Activated CD4-positive, CD25-positive, alpha-beta regulatory T cell treated with anti-CD3 and anti-CD28 coated beads, Interleukin-2, amount 50 U/mL, for 72 hours (primary cell): ENCODE data around the gene RUSF1.
"Not testable (repeated sequence)": the region's sequence is repeated elsewhere in the genome, so short reads cannot be mapped to it uniquely, and the experiment has no call there.

Experiments
- DNase-seq: peaks from one replicate; pipeline ENCODE4 v3.0.0; 2021

The RUSF1 gene

GRCh38 chr16:31507929-31508705 is at the start of gene RUSF1:
Gene RUSF1, minus strand, starts transcription at chr16:31508391. Its CDS starts 18 bp downstream, at chr16:31508373.
- DNase-seq: peak; percentile 88

- DNase-seq: no peak
Observed at GRCh38 chr16:31542763-31543162, 34.6 kb upstream of the RUSF1 start.

GRCh38 chr16:31539762-31540161 is 31.6 kb upstream of the RUSF1 start:
- not testable (repeated sequence) for DNase-seq

- DNase-seq: not testable (repeated sequence)
Observed at GRCh38 chr16:31538243-31538598, 30.0 kb upstream of the RUSF1 start.

- no peak for DNase-seq
Observed at GRCh38 chr16:31537362-31538242, 29.4 kb upstream of the RUSF1 start.

GRCh38 chr16:31536804-31537361 is 28.7 kb upstream of the RUSF1 start:
- no peak for DNase-seq

GRCh38 chr16:31535737-31536136 is 27.5 kb upstream of the RUSF1 start:
- no peak for DNase-seq

GRCh38 chr16:31532896-31533295 is 24.7 kb upstream of the RUSF1 start:
- no peak for DNase-seq

- no peak for DNase-seq
Observed at GRCh38 chr16:31532120-31532519, 23.9 kb upstream of the RUSF1 start.

- DNase-seq: no peak
Observed at GRCh38 chr16:31531096-31531495, 22.9 kb upstream of the RUSF1 start.

GRCh38 chr16:31530405-31530804 is 22.2 kb upstream of the RUSF1 start:
- no peak for DNase-seq

GRCh38 chr16:31529937-31530312 is 21.7 kb upstream of the RUSF1 start:
- no peak for DNase-seq

GRCh38 chr16:31529108-31529936 is 21.1 kb upstream of the RUSF1 start:
- DNase-seq: no peak

GRCh38 chr16:31528523-31529107 is 20.4 kb upstream of the RUSF1 start:
- no peak for DNase-seq

- DNase-seq: no peak
Observed at GRCh38 chr16:31527734-31528274, 19.6 kb upstream of the RUSF1 start, which contains the start of gene AHSP. Gene AHSP, plus strand, starts transcription at chr16:31527900. Its CDS starts 240 bp downstream, at chr16:31528140.

GRCh38 chr16:31525113-31525512 is 16.9 kb upstream of the RUSF1 start:
- no peak for DNase-seq

- DNase-seq: not testable (repeated sequence)
Observed at GRCh38 chr16:31523768-31524167, 15.6 kb upstream of the RUSF1 start.

GRCh38 chr16:31522071-31522470 is 13.9 kb upstream of the RUSF1 start:
- no peak for DNase-seq

GRCh38 chr16:31521368-31521767 is 13.2 kb upstream of the RUSF1 start:
- no peak for DNase-seq

GRCh38 chr16:31519759-31520431 is 11.7 kb upstream of the RUSF1 start:
- DNase-seq: no peak

GRCh38 chr16:31517800-31518402 is 9.7 kb upstream of the RUSF1 start:
- DNase-seq: no peak
